HepG2 (cell line): ENCODE measurements around the gene ZNF530. TPM values are rescaled to one million over a fixed set of nuclear protein-coding genes. Genes with fewer than 3 reads are reported as not detected.

Experiments used
- ARID2 ChIP-seq: sonication (generic); formaldehyde crosslinking; IDR thresholded peaks from 2 replicates; pipeline ENCODE4 v1.8.1; 2022; ENCODE audit warnings: mild to moderate bottlenecking, missing genetic modification reagents, borderline replicate concordance
- CAMTA2 ChIP-seq: sonication (generic); formaldehyde crosslinking; IDR thresholded peaks from 2 replicates; pipeline ENCODE4 v1.4.0; 2020; ENCODE audit warnings: mild to moderate bottlenecking, missing genetic modification reagents, borderline replicate concordance
- DMAP1 ChIP-seq: IDR thresholded peaks from 2 replicates; pipeline ENCODE4 v1.6.1; 2016
- HIVEP1 ChIP-seq: sonication (generic); formaldehyde crosslinking; IDR thresholded peaks from 2 replicates; pipeline ENCODE4 v1.4.0; 2020; ENCODE audit warnings: mild to moderate bottlenecking, missing genetic modification reagents
- NAIF1 ChIP-seq: sonication (generic); formaldehyde crosslinking; IDR thresholded peaks from 2 replicates; pipeline ENCODE4 v1.5.0; 2020; ENCODE audit warnings: mild to moderate bottlenecking, missing genetic modification reagents, borderline replicate concordance
- PLRG1 ChIP-seq: fragments of 450-650 bp; conservative IDR thresholded peaks from 2 replicates; pipeline ENCODE4 v1.6.1; 2016
- PPARG ChIP-seq: conservative IDR thresholded peaks from 2 replicates; pipeline ENCODE4 v1.6.1; 2016; ENCODE audit warnings: missing biosample characterization, missing genetic modification reagents
- PRDM4 ChIP-seq: sonication (generic); formaldehyde crosslinking; IDR thresholded peaks from 2 replicates; pipeline ENCODE4 v1.9.0; 2021; ENCODE audit warnings: missing genetic modification reagents, borderline replicate concordance
- SALL2 ChIP-seq: sonication (generic); formaldehyde crosslinking; IDR thresholded peaks from 2 replicates; pipeline ENCODE4 v1.8.1; 2023; ENCODE audit warnings: mild to moderate bottlenecking, missing genetic modification reagents, inconsistent platforms
- SUZ12 ChIP-seq: fragments of 150-350 bp; IDR thresholded peaks from 2 replicates; pipeline ENCODE4 v1.6.1; 2014; ENCODE audit warnings: low read depth, low read length
- YEATS2 ChIP-seq: sonication (generic); formaldehyde crosslinking; IDR thresholded peaks from 2 replicates; pipeline ENCODE4 v1.4.0; 2020; ENCODE audit warnings: missing genetic modification reagents, borderline replicate concordance
- ZNF225 ChIP-seq: sonication (generic); formaldehyde crosslinking; IDR thresholded peaks from 2 replicates; pipeline ENCODE4 v1.4.0; 2020; ENCODE audit warnings: mild to moderate bottlenecking, missing genetic modification reagents
- ZNF317 ChIP-seq: sonication (generic); formaldehyde crosslinking; IDR thresholded peaks from 2 replicates; pipeline ENCODE4 v1.5.0; 2020; ENCODE audit warnings: mild to moderate bottlenecking, missing genetic modification reagents
- ZNF382 ChIP-seq: sonication (generic); formaldehyde crosslinking; IDR thresholded peaks from 2 replicates; pipeline ENCODE4 v1.5.0; 2020; ENCODE audit warnings: missing genetic modification reagents, mild to moderate bottlenecking, borderline replicate concordance
- ZNF512 ChIP-seq: sonication (generic); formaldehyde crosslinking; IDR thresholded peaks from 2 replicates; pipeline ENCODE4 v1.4.0; 2020; ENCODE audit warnings: mild to moderate bottlenecking, missing genetic modification reagents
- ZNF543 ChIP-seq: sonication (generic); formaldehyde crosslinking; IDR thresholded peaks from 2 replicates; pipeline ENCODE4 v1.4.0; 2020; ENCODE audit warnings: mild to moderate bottlenecking, missing genetic modification reagents
- ZNF724P ChIP-seq: sonication (generic); formaldehyde crosslinking; IDR thresholded peaks from 2 replicates; pipeline ENCODE4 v1.8.0; 2022; ENCODE audit warnings: missing genetic modification reagents, borderline replicate concordance
- ZNF75D ChIP-seq: sonication (generic); formaldehyde crosslinking; IDR thresholded peaks from 2 replicates; pipeline ENCODE4 v1.8.1; 2023; ENCODE audit warnings: missing genetic modification reagents, mild to moderate bottlenecking, borderline replicate concordance
- ZNF788 ChIP-seq: sonication (generic); formaldehyde crosslinking; IDR thresholded peaks from 2 replicates; pipeline ENCODE4 v1.5.0; 2020; ENCODE audit warnings: mild to moderate bottlenecking, missing genetic modification reagents, borderline replicate concordance
- ZNF816 ChIP-seq: sonication (generic); formaldehyde crosslinking; IDR thresholded peaks from 2 replicates; pipeline ENCODE4 v1.8.0; 2022; ENCODE audit warnings: missing genetic modification reagents, mild to moderate bottlenecking, borderline replicate concordance
- polyA plus RNA-seq, 8 experiments: library from polyadenylated mRNA; depleted of rRNA in 3 of 8; stranded (reverse) in 7 of 8; unstranded in 1 of 8; fragments of >200 nt; fragmentation: Illumina TruSeq in 4 of 8; extraction: Trizol in 4 of 8; gene quantifications; 2 replicates each; pipeline versions ENCODE4 v1.2.1 to v1.2.3, GENCODE V29; 2011 to 2016; ENCODE audit warnings: low read depth in 4 of 8, missing spikeins in 1 of 8, mixed read lengths in 1 of 8; ENCODE audit not compliant: insufficient read depth in 1 of 8
- total RNA-seq, 5 experiments: library from RNA; depleted of rRNA; stranded (reverse); fragments of >200 nt; fragmentation: Illumina TruSeq; extraction: Trizol; gene quantifications; 2 replicates each; pipeline ENCODE4 v1.2.3, GENCODE V29; 2016; ENCODE audit warnings: low read depth in 1 of 5
- TF ChIP-seq, protein P1 (sequence below): sonication (generic); formaldehyde crosslinking; IDR thresholded peaks from 2 replicates; pipeline ENCODE4 v1.4.0; 2020; ENCODE audit warnings: missing genetic modification reagents
- TF ChIP-seq, protein P2 (sequence below): sonication (generic); formaldehyde crosslinking; IDR thresholded peaks from 2 replicates; pipeline ENCODE4 v1.5.0; 2020; ENCODE audit warnings: mild to moderate bottlenecking, missing genetic modification reagents
- TF ChIP-seq, protein P3 (sequence below): sonication (generic); formaldehyde crosslinking; IDR thresholded peaks from 2 replicates; pipeline ENCODE4 v1.8.0; 2022; ENCODE audit warnings: missing genetic modification reagents, mild to moderate bottlenecking, borderline replicate concordance

ZNF530 gene
- total and polyA plus RNA-seq, 2 of the 13 experiments (the other 11 are each of a cell fraction or from before 2014, with no cell fraction given) = 1.1 to 7.8 TPM

DNA sequence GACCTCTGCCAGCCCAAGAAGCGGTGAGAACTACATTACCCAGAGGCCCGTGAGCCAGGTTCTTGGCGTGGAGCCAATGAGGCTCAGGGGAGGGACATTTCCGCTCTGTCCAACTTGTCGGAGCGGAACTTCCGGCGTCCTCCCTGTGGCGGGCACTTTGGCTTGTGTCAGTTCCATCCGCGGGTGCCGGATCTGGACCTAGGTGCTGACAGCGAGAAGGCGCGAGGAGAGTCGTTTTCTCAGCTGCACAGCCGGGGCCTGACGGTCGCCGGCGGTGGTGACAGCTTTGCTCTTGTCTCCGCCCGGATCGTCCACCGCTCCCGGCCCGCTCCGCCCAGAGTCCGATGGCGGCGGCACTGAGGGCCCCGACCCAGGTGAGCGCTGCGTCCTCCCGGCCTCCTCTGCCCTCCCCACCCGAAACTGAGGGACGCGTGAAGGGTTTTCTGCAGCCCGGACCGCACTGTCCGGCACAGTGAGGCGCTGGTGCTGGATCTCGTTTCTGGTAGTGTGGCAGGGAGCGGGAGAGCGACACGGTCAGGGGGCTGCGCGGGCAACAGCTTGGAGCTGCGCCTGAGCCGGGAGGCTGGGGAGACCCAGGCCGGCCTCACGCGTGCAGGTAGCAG, at the start of gene ZNF530 (continued):
- TF ChIP-seq ZNF816 (CRISPR knock-in tag) (no peak), ARID2 (CRISPR knock-in tag) (no peak), ZNF75D (CRISPR knock-in tag) (no peak), DMAP1 (CRISPR knock-in tag) (peak; percentile 58; the same call in 1 of the 2 replicates), ZNF788 (CRISPR knock-in tag) (peak; percentile 87), PLRG1 (no peak), PPARG (CRISPR knock-in tag) (no peak), NAIF1 (CRISPR knock-in tag) (no peak), PRDM4 (CRISPR knock-in tag) (no peak), SUZ12 (peak; percentile 72), ZNF225 (CRISPR knock-in tag) (0 out of 2 replicates have a peak, but pooled peaks have one; percentile 64), CAMTA2 (no peak), SALL2 (CRISPR knock-in tag) (peak; percentile 27; the same call in 1 of the 2 replicates), ZNF382 (CRISPR knock-in tag) (no peak), ZNF724P (CRISPR knock-in tag) (peak; percentile 77; the same call in 1 of the 2 replicates), YEATS2 (CRISPR knock-in tag) (peak; percentile 84; the same call in 1 of the 2 replicates), HIVEP1 (no peak), ZNF512 (CRISPR knock-in tag) (no peak), ZNF317 (CRISPR knock-in tag) (no peak), ZNF543 (CRISPR knock-in tag) (no peak)
- TF ChIP-seq, protein P1, sequence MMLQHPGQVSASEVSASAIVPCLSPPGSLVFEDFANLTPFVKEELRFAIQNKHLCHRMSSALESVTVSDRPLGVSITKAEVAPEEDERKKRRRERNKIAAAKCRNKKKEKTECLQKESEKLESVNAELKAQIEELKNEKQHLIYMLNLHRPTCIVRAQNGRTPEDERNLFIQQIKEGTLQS (CRISPR knock-in tag) = no peak
- TF ChIP-seq, protein P2, sequence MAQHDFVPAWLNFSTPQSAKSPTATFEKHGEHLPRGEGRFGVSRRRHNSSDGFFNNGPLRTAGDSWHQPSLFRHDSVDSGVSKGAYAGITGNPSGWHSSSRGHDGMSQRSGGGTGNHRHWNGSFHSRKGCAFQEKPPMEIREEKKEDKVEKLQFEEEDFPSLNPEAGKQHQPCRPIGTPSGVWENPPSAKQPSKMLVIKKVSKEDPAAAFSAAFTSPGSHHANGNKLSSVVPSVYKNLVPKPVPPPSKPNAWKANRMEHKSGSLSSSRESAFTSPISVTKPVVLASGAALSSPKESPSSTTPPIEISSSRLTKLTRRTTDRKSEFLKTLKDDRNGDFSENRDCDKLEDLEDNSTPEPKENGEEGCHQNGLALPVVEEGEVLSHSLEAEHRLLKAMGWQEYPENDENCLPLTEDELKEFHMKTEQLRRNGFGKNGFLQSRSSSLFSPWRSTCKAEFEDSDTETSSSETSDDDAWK (CRISPR knock-in tag) = no peak
- TF ChIP-seq, protein P3, sequence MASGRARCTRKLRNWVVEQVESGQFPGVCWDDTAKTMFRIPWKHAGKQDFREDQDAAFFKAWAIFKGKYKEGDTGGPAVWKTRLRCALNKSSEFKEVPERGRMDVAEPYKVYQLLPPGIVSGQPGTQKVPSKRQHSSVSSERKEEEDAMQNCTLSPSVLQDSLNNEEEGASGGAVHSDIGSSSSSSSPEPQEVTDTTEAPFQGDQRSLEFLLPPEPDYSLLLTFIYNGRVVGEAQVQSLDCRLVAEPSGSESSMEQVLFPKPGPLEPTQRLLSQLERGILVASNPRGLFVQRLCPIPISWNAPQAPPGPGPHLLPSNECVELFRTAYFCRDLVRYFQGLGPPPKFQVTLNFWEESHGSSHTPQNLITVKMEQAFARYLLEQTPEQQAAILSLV = peak; percentile 61; the same call in 1 of the 2 replicates
